NCI-H1092 (cell line): ENCODE data around the gene PTN.
A peak's percentile ranks its signal among the peaks of the same experiment; 100 is the strongest.

Source experiments
- DNase-seq: peaks from one replicate; lab custom pipeline; 2025; lab: John Stamatoyannopoulos, UW

Gene PTN

GRCh38 chr7:137343281-137343841, at the start of gene PTN:
Gene PTN, minus strand, starts transcription at chr7:137343733. Its CDS starts 88,760 bp downstream, at chr7:137254973.
- DNase-seq, result peak; percentile 68

GRCh38 chr7:137390076-137390475, 46.5 kb upstream of the PTN start:
- DNase-seq, result peak; percentile 24

GRCh38 chr7:137388916-137389315, 45.4 kb upstream of the PTN start:
- no peak for DNase-seq

GRCh38 chr7:137386966-137387365, 43.4 kb upstream of the PTN start:
- DNase-seq, result no peak

- no peak for DNase-seq
Measured at GRCh38 chr7:137381045-137381444, 37.5 kb upstream of the PTN start.

- no peak for DNase-seq
Measured at GRCh38 chr7:137373507-137373906, 30.0 kb upstream of the PTN start.

GRCh38 chr7:137371616-137372015, 28.1 kb upstream of the PTN start:
- DNase-seq, result peak; percentile 29

GRCh38 chr7:137366995-137367394, 23.5 kb upstream of the PTN start:
- no peak for DNase-seq

- DNase-seq, result no peak
Measured at GRCh38 chr7:137363683-137364082, 20.1 kb upstream of the PTN start.

GRCh38 chr7:137360087-137360679, 16.6 kb upstream of the PTN start:
- no peak for DNase-seq

- DNase-seq, result peak; percentile 77
Measured at GRCh38 chr7:137354961-137355360, 11.4 kb upstream of the PTN start.

- peak; percentile 98 for DNase-seq
Measured at GRCh38 chr7:137354396-137354795, 10.9 kb upstream of the PTN start.

GRCh38 chr7:137351941-137352340, 8.4 kb upstream of the PTN start:
- DNase-seq, result no peak

- no peak for DNase-seq
Measured at GRCh38 chr7:137345799-137346449, 2.4 kb upstream of the PTN start.

GRCh38 chr7:137342828-137343261, 688 bp downstream of the PTN start:
- no peak for DNase-seq

GRCh38 chr7:137342265-137342664, 1.3 kb downstream of the PTN start:
- no peak for DNase-seq

- DNase-seq, result no peak
Measured at GRCh38 chr7:137337902-137338301, 5.6 kb downstream of the PTN start.

- DNase-seq, result no peak
Measured at GRCh38 chr7:137335814-137336213, 7.7 kb downstream of the PTN start.

- peak; percentile 75 for DNase-seq
Measured at GRCh38 chr7:137331378-137331777, 12.2 kb downstream of the PTN start.

- DNase-seq, result no peak
Measured at GRCh38 chr7:137329411-137329810, 14.1 kb downstream of the PTN start.

- peak; percentile 78 for DNase-seq
Measured at GRCh38 chr7:137328373-137329120, 15.0 kb downstream of the PTN start.

GRCh38 chr7:137325927-137326326, 17.6 kb downstream of the PTN start:
- DNase-seq, result peak; percentile 89
